A673 (cell line): ENCODE measurements around the gene YBX1.

ENCODE experiments used
- EZH2 ChIP-seq: fragments of 200-600 bp; sonication (generic); IDR thresholded peaks from 2 replicates; pipeline ENCODE4 v1.6.1; 2017; ENCODE audit warnings: borderline replicate concordance, low read depth, mild to moderate bottlenecking, mixed read lengths, antibody characterized with exemption, low read length; ENCODE audit not compliant: poor library complexity, severe bottlenecking
- TF ChIP-seq, protein P1 (sequence below): fragments of 300-800, 200-600 bp; sonication (generic); conservative IDR thresholded peaks from 2 replicates; pipeline ENCODE4 v1.5.1; 2017; ENCODE audit warnings: low read depth, mild to moderate bottlenecking, antibody characterized with exemption, low read length, moderate library complexity, mixed read lengths

DNA sequence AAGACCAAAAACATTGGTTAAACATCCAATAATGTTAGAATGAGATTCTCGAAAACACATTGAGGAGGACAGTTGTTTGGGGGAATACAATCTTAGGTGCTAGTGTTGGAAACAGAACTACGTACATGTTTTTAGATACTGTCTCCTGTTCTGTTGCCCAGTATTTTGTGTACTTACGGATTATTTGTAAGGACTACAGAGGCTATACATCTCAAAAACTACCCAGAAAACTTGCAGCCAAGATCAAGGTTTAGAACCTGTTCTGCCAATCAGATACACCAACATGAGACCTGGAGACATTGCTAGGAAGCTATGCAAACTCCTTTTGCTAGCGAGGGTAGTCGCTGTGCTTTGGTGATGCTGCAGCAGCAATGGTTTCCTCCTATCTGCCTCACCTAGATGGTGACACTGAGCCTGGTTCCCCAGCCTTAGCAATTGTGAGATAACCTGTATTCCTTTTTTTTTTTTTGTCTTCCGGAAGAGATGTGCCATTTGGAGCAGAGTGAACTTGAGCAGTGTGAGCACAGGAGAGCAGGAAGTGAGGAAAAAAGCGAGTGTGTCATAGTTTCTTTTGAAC is 21.8 kb downstream of the YBX1 start:
- TF ChIP-seq, protein P1, sequence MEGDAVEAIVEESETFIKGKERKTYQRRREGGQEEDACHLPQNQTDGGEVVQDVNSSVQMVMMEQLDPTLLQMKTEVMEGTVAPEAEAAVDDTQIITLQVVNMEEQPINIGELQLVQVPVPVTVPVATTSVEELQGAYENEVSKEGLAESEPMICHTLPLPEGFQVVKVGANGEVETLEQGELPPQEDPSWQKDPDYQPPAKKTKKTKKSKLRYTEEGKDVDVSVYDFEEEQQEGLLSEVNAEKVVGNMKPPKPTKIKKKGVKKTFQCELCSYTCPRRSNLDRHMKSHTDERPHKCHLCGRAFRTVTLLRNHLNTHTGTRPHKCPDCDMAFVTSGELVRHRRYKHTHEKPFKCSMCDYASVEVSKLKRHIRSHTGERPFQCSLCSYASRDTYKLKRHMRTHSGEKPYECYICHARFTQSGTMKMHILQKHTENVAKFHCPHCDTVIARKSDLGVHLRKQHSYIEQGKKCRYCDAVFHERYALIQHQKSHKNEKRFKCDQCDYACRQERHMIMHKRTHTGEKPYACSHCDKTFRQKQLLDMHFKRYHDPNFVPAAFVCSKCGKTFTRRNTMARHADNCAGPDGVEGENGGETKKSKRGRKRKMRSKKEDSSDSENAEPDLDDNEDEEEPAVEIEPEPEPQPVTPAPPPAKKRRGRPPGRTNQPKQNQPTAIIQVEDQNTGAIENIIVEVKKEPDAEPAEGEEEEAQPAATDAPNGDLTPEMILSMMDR, result no peak
- no peak for TF ChIP-seq EZH2
